GM12872 (cell line): ENCODE results near the gene BRINP2.

Experiments
- TF ChIP-seq, protein P1 (sequence below): IDR thresholded peaks from 3 replicates; pipeline ENCODE4 v1.5.1; 2011; ENCODE audit warnings: low read depth, mild to moderate bottlenecking, low read length, moderate library complexity; ENCODE audit not compliant: insufficient read depth

BRINP2 gene

DNA sequence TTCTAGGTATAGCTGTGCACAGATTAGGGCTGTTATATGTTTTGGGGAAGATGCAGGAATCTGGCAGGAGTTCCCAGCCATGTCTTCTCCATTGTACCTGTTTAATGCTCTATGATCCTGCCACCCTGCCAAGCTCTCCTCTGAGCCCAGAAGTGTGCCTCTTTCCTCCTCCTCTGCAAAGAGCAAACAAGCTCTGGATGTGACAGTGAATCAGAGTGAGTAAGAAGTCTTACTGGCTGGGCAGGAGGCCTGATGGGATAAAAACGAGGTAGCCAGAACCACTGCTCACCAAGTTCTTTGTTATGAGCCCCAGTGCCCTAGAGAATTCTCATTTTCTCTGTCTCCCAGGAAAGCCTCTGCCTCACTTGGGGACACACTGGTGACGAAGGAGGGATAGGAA, 69.0 kb downstream of the BRINP2 start:
- TF ChIP-seq, protein P1, sequence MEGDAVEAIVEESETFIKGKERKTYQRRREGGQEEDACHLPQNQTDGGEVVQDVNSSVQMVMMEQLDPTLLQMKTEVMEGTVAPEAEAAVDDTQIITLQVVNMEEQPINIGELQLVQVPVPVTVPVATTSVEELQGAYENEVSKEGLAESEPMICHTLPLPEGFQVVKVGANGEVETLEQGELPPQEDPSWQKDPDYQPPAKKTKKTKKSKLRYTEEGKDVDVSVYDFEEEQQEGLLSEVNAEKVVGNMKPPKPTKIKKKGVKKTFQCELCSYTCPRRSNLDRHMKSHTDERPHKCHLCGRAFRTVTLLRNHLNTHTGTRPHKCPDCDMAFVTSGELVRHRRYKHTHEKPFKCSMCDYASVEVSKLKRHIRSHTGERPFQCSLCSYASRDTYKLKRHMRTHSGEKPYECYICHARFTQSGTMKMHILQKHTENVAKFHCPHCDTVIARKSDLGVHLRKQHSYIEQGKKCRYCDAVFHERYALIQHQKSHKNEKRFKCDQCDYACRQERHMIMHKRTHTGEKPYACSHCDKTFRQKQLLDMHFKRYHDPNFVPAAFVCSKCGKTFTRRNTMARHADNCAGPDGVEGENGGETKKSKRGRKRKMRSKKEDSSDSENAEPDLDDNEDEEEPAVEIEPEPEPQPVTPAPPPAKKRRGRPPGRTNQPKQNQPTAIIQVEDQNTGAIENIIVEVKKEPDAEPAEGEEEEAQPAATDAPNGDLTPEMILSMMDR = no peak

DNA sequence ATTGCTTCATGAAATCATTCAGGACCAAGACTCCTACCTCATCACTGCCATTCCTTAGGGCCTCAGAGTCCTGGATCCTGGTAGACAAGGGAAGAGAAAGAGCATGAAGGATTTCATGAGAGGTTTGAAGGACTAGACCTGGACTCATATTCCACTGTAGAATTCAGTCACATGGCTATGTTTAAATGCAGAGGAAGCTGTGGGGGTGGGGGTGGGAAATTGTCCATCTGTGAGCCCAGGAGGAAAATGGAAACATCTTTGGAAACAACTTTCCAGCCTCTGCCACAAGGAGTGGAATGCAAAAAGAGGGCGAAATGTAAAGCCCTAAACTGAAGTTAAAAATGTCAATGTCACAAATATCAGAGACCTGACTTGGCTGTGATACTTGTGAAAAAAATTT, 73.0 kb downstream of the BRINP2 start:
- TF ChIP-seq, protein P1 = no peak

DNA sequence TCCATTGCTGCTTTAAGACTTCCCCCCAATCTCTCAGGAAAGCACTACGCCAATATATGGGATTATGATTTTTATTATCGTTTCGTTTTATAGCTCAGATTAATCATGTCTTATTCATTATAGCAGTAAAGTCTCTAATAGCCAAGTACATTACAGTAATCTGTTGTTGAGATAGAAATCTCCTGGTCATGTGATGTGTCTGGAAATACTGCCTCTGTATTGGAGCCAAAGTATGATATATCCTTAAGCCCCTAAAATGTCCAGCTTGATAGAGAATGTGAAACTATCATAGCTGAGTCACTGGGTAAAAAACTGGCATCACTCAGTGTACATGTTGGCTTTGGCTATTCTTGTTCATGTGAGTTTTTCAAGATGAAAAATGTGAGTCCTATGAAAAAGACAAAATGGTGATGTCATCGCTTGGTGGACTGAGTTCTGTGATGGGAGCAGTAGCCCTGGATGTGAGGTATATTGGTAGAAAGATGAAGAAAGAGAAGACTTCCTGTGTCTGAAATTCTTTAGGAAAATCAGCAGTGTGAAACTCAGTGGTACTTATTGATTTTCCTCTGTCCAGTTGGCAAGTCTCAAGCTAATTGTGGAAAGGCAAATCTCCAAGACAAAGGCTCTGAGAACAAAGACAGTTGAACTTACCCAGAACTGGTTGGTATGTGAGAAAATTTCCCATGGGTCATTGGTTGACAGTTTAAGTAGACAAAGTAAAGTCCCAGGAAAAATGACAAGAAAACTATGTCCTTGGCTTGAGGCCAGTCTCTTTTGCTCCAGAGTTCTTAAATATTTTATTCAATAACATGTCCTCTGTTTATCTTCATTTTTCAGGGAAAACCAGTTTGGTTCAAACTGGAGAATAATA, 76.2 kb downstream of the BRINP2 start:
- TF ChIP-seq, protein P1 = no peak

DNA sequence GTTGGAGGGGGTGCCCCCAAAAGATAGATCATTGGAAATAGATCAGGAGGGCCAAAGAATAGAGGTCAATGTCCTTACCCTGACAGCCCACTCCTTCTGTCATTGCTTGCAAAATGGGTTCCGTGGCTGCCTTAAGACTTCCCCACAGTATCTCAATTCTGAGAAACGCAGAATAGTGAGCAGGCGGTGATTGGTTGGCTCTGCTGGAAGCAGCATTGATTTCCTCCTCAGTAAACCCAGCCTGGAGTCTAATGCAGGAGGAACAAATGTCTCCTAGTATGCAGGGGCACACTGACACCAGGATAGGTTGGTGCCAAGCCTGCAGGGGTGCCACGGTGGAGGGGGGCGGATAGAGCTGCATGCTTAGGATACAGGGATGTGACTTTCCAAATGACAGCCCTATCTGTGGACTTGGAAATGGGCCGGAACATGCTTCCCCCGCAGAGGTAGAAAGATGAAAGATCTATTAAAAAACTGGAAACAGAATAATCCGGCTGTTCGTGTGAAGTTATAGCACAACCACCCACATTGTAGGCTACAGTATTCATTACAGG, 76.9 kb downstream of the BRINP2 start:
- TF ChIP-seq, protein P1 = no peak

DNA sequence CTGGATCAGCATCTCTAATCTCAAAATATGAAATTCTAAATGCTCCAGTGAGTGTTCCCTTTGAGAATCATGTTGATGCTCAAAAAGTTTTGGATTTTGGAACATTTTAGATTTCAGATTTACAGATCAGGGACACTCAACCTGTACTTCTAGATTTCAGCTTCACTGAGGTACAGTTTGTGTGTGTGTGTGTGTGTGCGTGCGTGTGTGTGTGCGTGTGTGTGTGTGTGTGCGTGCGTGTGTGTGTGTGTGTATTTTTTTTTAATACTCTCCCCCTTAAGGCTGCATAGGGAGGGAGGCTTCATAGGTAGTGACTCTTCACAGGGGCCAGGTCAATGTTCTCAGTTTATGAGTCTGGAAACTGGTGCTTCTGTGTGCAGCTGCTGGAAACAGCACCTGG, 77.5 kb downstream of the BRINP2 start:
- TF ChIP-seq, protein P1 = no peak

DNA sequence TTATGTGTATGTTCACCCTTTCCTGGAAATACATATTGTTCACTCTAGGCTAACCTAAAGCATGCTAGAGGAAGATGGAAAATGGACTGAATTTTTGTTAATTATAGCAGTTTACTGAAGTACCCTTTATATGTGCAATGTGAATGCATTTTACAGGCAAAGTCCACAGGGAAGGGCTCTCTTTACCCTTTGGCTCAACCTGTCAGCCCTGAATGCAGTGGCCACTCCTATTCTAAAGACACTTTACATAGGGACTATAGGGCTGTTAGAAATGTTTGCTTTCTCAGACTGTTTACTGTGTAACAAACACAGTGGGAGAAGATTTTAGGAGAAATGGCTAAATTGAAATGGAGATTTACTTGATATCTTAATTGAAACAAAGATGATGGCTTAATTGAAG, 78.5 kb downstream of the BRINP2 start:
- TF ChIP-seq, protein P1 = no peak

DNA sequence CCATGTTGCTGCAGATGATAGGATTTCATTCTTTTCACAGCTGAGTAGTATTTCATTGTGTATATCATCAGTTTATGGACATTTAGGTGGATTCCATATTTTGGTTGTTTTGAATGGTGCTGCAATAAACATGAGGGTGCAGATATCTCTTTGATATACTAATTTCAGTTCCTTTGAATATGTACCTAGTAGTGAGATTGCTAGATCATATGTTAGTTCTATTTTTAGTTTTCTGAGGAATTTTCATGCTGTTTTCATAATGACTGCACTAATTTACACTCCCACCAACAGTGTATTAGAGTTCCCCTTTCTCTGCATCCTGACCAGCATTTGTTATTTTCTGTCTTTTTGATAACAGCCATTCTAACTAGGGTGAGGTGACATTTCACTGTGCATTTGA, 82.1 kb downstream of the BRINP2 start:
- TF ChIP-seq, protein P1 = no peak
